Peyer's patch (tissue), 4 donors: ENCODE results near the gene PRODH.
"Not testable (repeated sequence)": the region's sequence is repeated elsewhere in the genome, so short reads cannot be mapped to it uniquely, and the experiment has no call there.

Experiments
- POLR2A ChIP-seq, 2 donors: fragments of 450-650 bp; IDR thresholded peaks; one replicate each; pipeline ENCODE4 v1.5.1; 2017; ENCODE audit warnings: antibody characterized with exemption in 2 of 2, mild to moderate bottlenecking in 2 of 2, moderate library complexity in 2 of 2
- TF ChIP-seq, protein P1 (sequence below), 6 experiments: fragments of 450-650 bp in 4 of 6; fragments of 200-600 bp in 2 of 6; sonication (generic) in 1 of 6; IDR thresholded peaks; one replicate each; pipeline ENCODE4 v1.5.1; 2017 to 2019; ENCODE audit warnings: antibody characterized with exemption in 6 of 6, mild to moderate bottlenecking in 3 of 6, moderate library complexity in 1 of 6

DNA sequence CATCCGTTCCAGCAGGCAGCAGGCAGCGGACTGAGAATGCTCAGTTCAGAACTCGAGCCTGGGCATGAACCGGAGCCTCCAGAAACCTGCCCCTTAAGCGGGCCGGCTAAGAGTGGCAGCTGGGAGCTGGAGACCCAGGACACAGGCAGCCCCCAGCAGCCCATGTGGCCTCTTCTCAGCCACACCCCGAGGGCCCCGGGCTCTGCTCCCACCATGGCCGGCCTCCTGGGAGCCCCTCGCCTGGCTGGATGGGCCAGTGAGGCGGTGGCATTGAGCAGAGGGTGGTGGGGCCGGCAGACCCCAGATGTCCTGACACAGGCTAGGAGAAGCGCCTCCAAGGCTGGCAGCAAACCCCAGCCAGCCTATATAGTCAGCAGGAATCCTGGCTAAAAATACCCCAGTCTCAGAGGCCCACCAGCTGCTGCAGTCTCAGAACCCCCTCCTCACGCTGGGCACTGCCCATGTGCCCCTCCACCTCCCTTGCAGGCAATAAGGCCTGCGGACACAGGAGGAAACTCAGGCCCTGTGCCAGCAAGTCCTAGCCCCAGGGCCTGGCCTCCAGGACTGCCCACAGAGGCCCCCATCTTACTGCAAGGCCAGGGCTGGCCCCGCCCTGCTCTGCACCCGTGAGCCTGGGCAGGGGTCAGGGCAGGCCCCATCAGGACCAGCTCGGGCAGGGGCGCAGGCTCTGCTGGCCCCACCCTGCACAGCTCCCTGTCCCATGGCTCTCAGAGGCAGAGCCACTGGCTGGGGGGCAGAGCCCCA, 28.6 kb upstream of the PRODH start:
- TF ChIP-seq, protein P1, sequence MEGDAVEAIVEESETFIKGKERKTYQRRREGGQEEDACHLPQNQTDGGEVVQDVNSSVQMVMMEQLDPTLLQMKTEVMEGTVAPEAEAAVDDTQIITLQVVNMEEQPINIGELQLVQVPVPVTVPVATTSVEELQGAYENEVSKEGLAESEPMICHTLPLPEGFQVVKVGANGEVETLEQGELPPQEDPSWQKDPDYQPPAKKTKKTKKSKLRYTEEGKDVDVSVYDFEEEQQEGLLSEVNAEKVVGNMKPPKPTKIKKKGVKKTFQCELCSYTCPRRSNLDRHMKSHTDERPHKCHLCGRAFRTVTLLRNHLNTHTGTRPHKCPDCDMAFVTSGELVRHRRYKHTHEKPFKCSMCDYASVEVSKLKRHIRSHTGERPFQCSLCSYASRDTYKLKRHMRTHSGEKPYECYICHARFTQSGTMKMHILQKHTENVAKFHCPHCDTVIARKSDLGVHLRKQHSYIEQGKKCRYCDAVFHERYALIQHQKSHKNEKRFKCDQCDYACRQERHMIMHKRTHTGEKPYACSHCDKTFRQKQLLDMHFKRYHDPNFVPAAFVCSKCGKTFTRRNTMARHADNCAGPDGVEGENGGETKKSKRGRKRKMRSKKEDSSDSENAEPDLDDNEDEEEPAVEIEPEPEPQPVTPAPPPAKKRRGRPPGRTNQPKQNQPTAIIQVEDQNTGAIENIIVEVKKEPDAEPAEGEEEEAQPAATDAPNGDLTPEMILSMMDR (IDR thresholded peaks at IDR 0.05), result not testable (repeated sequence)
- not testable (repeated sequence) for TF ChIP-seq POLR2A (IDR thresholded peaks at IDR 0.05)
